Neural cell (in vitro differentiated cells): ENCODE data around the gene CEP70. TPM values are rescaled to one million over a fixed set of nuclear protein-coding genes. Genes with fewer than 3 reads are reported as not detected.

Experiments
- H2AFZ ChIP-seq: fragments of 200-600, 300-800 bp; sonication (generic), shearing (Covaris generic); 2 replicates; pipeline ENCODE4 v1.6.0; 2014; ENCODE audit warnings: low read depth, mild to moderate bottlenecking, antibody characterized with exemption, low read length, moderate library complexity
- H3F3A ChIP-seq: fragments of 200-600 bp; shearing (Covaris generic); 2 replicates; pipeline ENCODE4 v1.6.1; 2016; ENCODE audit warnings: mild to moderate bottlenecking, moderate library complexity, mixed read lengths, antibody characterized with exemption, low read length; ENCODE audit not compliant: insufficient read depth, poor library complexity, severe bottlenecking
- H3K27ac ChIP-seq: fragments of 200-600, 300-800 bp; sonication (generic), shearing (Covaris generic); 2 replicates; pipeline ENCODE4 v1.5.1; 2014; ENCODE audit warnings: mild to moderate bottlenecking, low read length, moderate library complexity
- H3K27me3 ChIP-seq: fragments of 300-800, 200-600 bp; sonication (generic), shearing (Covaris generic); 2 replicates; pipeline ENCODE4 v1.6.0; 2014; ENCODE audit warnings: mild to moderate bottlenecking, low read depth, low read length, moderate library complexity; ENCODE audit not compliant: insufficient read depth
- H3K36me3 ChIP-seq: fragments of 300-800, 200-600 bp; sonication (generic), shearing (Covaris generic); 2 replicates; pipeline ENCODE4 v1.5.1; 2014; ENCODE audit warnings: mild to moderate bottlenecking, antibody characterized with exemption, low read length, moderate library complexity; ENCODE audit not compliant: insufficient read depth
- H3K4me2 ChIP-seq: fragments of 300-800, 200-600 bp; sonication (generic), shearing (Covaris generic); 2 replicates; pipeline ENCODE4 v1.6.0; 2014; ENCODE audit warnings: mild to moderate bottlenecking, low read length
- H3K4me3 ChIP-seq: fragments of 300-800, 200-600 bp; sonication (generic), shearing (Covaris generic); 2 replicates; pipeline ENCODE4 v1.5.1; 2014; ENCODE audit warnings: mild to moderate bottlenecking, low read length, moderate library complexity
- H3K79me2 ChIP-seq: fragments of 200-600 bp; shearing (Covaris generic); replicated peaks from 2 replicates; pipeline ENCODE4 v1.6.0; 2014; ENCODE audit warnings: mild to moderate bottlenecking, low read length, moderate library complexity; ENCODE audit not compliant: insufficient read depth
- H3K9ac ChIP-seq: fragments of 300-800, 200-600 bp; sonication (generic), shearing (Covaris generic); 2 replicates; pipeline ENCODE4 v1.6.1; 2016; ENCODE audit warnings: mild to moderate bottlenecking, low read length, mixed read lengths
- H3K9me2 ChIP-seq: fragments of 200-600 bp; shearing (Covaris generic); 2 replicates; pipeline ENCODE4 v1.6.1; 2016; ENCODE audit warnings: mild to moderate bottlenecking, low read length, mixed read lengths; ENCODE audit not compliant: insufficient read depth
- H3K9me3 ChIP-seq: fragments of 200-600, 300-800 bp; sonication (generic), shearing (Covaris generic); 2 replicates; pipeline ENCODE4 v1.6.1; 2016; ENCODE audit warnings: mild to moderate bottlenecking, mixed run types, low read length, moderate library complexity, mixed read lengths
- H4K20me1 ChIP-seq: fragments of 200-600 bp; shearing (Covaris generic); 2 replicates; pipeline ENCODE4 v1.6.1; 2016; ENCODE audit warnings: mild to moderate bottlenecking, mixed run types; ENCODE audit not compliant: insufficient read depth
- EP300 ChIP-seq: fragments of 450-650 bp; conservative IDR thresholded peaks from 2 replicates; pipeline ENCODE4 v1.6.1; 2014; ENCODE audit warnings: antibody characterized with exemption, mild to moderate bottlenecking, moderate library complexity; ENCODE audit not compliant: poor library complexity, severe bottlenecking
- EZH2 ChIP-seq: fragments of 200-600, 300-800 bp; shearing (Covaris generic), sonication (generic); IDR thresholded peaks from 2 replicates; pipeline ENCODE4 v1.6.1; 2014; ENCODE audit warnings: antibody characterized with exemption, low read length, borderline replicate concordance, mild to moderate bottlenecking; ENCODE audit not compliant: insufficient read depth, poor library complexity, severe bottlenecking
- MXI1 ChIP-seq: fragments of 450-650 bp; conservative IDR thresholded peaks from 2 replicates; pipeline ENCODE4 v1.6.1; 2014; ENCODE audit warnings: antibody characterized with exemption, mild to moderate bottlenecking; ENCODE audit not compliant: poor library complexity, severe bottlenecking
- RAD21 ChIP-seq: fragments of 450-650 bp; conservative IDR thresholded peaks from 2 replicates; pipeline ENCODE4 v1.6.1; 2014; ENCODE audit warnings: antibody characterized with exemption, mild to moderate bottlenecking, moderate library complexity
- SMC3 ChIP-seq: fragments of 450-650 bp; conservative IDR thresholded peaks from 2 replicates; pipeline ENCODE4 v1.6.1; 2014; ENCODE audit warnings: antibody characterized with exemption, mild to moderate bottlenecking, moderate library complexity; ENCODE audit not compliant: poor library complexity
- TAF1 ChIP-seq: IDR thresholded peaks from 2 replicates; pipeline ENCODE4 v1.6.1; 2012; ENCODE audit warnings: low read depth
- polyA plus RNA-seq: library from polyadenylated mRNA; depleted of rRNA; stranded (reverse); fragments of >200 nt; gene quantifications from 2 replicates; pipeline ENCODE4 v1.2.3, GENCODE V29; 2014
- TF ChIP-seq, protein P1 (sequence below): IDR thresholded peaks from 2 replicates; pipeline ENCODE4 v1.6.1; 2012; ENCODE audit warnings: borderline replicate concordance
- TF ChIP-seq, protein P2 (sequence below): fragments of 450-650 bp; IDR thresholded peaks from 2 replicates; pipeline ENCODE4 v1.5.1; 2014; ENCODE audit warnings: antibody characterized with exemption, mild to moderate bottlenecking, moderate library complexity; ENCODE audit not compliant: poor library complexity, severe bottlenecking

CEP70 gene
- polyA plus RNA-seq, 1 donor from 2014 or later: 25.0 TPM

DNA sequence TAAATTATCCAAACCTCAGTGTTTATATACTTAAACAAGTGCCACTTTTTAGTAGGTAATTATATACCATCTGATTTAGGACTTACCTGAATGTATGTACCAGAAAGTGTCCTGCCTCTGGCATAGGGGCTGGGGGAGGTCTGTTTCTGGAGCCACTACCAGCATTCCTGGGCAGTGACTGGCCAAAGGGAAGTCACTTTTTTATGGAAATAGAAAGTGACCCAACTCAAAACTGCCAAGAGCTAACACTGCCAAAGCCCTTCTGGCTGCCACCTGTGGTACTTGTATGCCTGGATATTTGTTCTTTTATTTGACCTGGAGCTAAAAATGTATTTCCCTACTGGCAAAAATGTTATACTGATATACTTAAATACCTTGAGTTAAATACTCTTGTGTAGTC lies 116.9 kb downstream of the CEP70 start:
- Histone ChIP-seq H3K9me2 (no peaks in the 10 kb centered on the region), H3K27me3 (no peaks in the 10 kb centered on the region), H3K27ac (no peak overlapping the region), H3F3A (no peaks in the 10 kb centered on the region), H3K36me3 (no peaks in the 10 kb centered on the region), H3K9me3 (no peaks in the 10 kb centered on the region), H3K9ac (no peak overlapping the region), H2AFZ (no peak overlapping the region), H3K4me3 (no peak overlapping the region), H3K79me2 (no peaks in the 10 kb centered on the region), H3K4me2 (no peak overlapping the region), H4K20me1 (no peaks in the 10 kb centered on the region)
- TF ChIP-seq, protein P1, sequence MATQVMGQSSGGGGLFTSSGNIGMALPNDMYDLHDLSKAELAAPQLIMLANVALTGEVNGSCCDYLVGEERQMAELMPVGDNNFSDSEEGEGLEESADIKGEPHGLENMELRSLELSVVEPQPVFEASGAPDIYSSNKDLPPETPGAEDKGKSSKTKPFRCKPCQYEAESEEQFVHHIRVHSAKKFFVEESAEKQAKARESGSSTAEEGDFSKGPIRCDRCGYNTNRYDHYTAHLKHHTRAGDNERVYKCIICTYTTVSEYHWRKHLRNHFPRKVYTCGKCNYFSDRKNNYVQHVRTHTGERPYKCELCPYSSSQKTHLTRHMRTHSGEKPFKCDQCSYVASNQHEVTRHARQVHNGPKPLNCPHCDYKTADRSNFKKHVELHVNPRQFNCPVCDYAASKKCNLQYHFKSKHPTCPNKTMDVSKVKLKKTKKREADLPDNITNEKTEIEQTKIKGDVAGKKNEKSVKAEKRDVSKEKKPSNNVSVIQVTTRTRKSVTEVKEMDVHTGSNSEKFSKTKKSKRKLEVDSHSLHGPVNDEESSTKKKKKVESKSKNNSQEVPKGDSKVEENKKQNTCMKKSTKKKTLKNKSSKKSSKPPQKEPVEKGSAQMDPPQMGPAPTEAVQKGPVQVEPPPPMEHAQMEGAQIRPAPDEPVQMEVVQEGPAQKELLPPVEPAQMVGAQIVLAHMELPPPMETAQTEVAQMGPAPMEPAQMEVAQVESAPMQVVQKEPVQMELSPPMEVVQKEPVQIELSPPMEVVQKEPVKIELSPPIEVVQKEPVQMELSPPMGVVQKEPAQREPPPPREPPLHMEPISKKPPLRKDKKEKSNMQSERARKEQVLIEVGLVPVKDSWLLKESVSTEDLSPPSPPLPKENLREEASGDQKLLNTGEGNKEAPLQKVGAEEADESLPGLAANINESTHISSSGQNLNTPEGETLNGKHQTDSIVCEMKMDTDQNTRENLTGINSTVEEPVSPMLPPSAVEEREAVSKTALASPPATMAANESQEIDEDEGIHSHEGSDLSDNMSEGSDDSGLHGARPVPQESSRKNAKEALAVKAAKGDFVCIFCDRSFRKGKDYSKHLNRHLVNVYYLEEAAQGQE: no peak
- TF ChIP-seq, protein P2, sequence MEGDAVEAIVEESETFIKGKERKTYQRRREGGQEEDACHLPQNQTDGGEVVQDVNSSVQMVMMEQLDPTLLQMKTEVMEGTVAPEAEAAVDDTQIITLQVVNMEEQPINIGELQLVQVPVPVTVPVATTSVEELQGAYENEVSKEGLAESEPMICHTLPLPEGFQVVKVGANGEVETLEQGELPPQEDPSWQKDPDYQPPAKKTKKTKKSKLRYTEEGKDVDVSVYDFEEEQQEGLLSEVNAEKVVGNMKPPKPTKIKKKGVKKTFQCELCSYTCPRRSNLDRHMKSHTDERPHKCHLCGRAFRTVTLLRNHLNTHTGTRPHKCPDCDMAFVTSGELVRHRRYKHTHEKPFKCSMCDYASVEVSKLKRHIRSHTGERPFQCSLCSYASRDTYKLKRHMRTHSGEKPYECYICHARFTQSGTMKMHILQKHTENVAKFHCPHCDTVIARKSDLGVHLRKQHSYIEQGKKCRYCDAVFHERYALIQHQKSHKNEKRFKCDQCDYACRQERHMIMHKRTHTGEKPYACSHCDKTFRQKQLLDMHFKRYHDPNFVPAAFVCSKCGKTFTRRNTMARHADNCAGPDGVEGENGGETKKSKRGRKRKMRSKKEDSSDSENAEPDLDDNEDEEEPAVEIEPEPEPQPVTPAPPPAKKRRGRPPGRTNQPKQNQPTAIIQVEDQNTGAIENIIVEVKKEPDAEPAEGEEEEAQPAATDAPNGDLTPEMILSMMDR: no peak
- no peak for TF ChIP-seq RAD21
- no peak for TF ChIP-seq EP300
- no peak for TF ChIP-seq MXI1
- no peak for TF ChIP-seq SMC3

DNA sequence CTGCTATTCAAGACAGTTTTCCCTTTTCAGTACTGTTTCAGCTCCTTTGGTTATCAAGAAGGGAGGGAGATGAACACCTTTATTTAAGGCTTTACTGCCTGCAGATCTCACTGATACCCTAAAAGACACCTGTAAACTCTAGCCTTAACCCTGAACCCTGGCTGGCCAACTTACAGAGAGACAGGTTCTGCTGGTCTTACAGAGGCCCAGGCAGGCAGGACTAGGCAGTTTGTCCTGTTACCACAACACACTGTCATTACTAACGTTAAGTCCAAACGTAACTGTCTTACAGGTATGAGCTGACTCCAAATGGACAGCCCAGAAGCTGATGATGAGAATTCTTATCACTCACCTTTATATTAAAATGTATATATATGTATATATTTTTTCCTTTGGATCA lies 117.5 kb downstream of the CEP70 start:
- TF ChIP-seq MXI1: no peak
- no peak for TF ChIP-seq TAF1
- TF ChIP-seq RAD21: no peak
- TF ChIP-seq SMC3: no peak
- TF ChIP-seq EP300: no peak
- no peak for TF ChIP-seq EZH2
- TF ChIP-seq, protein P2: no peak
- Histone ChIP-seq H3K9me3 (no peaks in the 10 kb centered on the region), H3F3A (no peaks in the 10 kb centered on the region), H3K36me3 (no peaks in the 10 kb centered on the region), H3K27me3 (no peaks in the 10 kb centered on the region), H4K20me1 (no peaks in the 10 kb centered on the region), H3K4me3 (no peak overlapping the region), H2AFZ (no peak overlapping the region), H3K4me2 (no peak overlapping the region), H3K9me2 (no peaks in the 10 kb centered on the region), H3K79me2 (no peaks in the 10 kb centered on the region), H3K9ac (no peak overlapping the region), H3K27ac (no peak overlapping the region)
